Osteoblast (primary cell): ENCODE data around the gene UGT1A9. TPM values are rescaled to one million over a fixed set of nuclear protein-coding genes. Genes with fewer than 3 reads are reported as not detected.

Source experiments
- DNase-seq: peaks from one replicate; pipeline ENCODE4 v3.0.0; 2011; ENCODE audit warnings: low spot score, mixed read lengths; ENCODE audit not compliant: insufficient read length; ENCODE audit errors: missing footprints
- H2AFZ ChIP-seq: 2 replicates; pipeline ENCODE4 v1.6.0; 2011; ENCODE audit warnings: mild to moderate bottlenecking, low read length
- H3K27ac ChIP-seq: 2 replicates; pipeline ENCODE4 v1.5.1; 2011; ENCODE audit warnings: mild to moderate bottlenecking, low read depth, low read length, moderate library complexity
- H3K27me3 ChIP-seq: 2 replicates; pipeline ENCODE4 v1.6.0; 2012; ENCODE audit warnings: mild to moderate bottlenecking, control low read depth, inconsistent platforms, low read length, moderate library complexity; ENCODE audit not compliant: insufficient read depth
- H3K36me3 ChIP-seq: 2 replicates; pipeline ENCODE4 v1.5.1; 2011; ENCODE audit warnings: mild to moderate bottlenecking, low read length, control low read depth, moderate library complexity; ENCODE audit not compliant: insufficient read depth
- H3K4me1 ChIP-seq: 2 replicates; pipeline ENCODE4 v1.5.1; 2011; ENCODE audit warnings: mild to moderate bottlenecking, low read length, control low read depth, moderate library complexity; ENCODE audit not compliant: insufficient read depth
- H3K4me2 ChIP-seq: 2 replicates; pipeline ENCODE4 v1.6.0; 2011; ENCODE audit warnings: mild to moderate bottlenecking, low read length; ENCODE audit not compliant: insufficient read depth
- H3K4me3 ChIP-seq: fragments of 200-600 bp; sonication (generic); 3 replicates; pipeline ENCODE4 v1.5.1; 2012; ENCODE audit warnings: mild to moderate bottlenecking, low read length, inconsistent platforms; ENCODE audit not compliant: insufficient read depth
- H3K79me2 ChIP-seq: 2 replicates; pipeline ENCODE4 v1.6.0; 2012; ENCODE audit warnings: mild to moderate bottlenecking, low read length, control low read depth, inconsistent platforms; ENCODE audit not compliant: insufficient read depth
- H3K9me3 ChIP-seq: 2 replicates; pipeline ENCODE4 v1.5.1; 2011; ENCODE audit warnings: low read depth, low read length, control low read depth
- H4K20me1 ChIP-seq: 2 replicates; pipeline ENCODE4 v1.6.0; 2012; ENCODE audit warnings: mild to moderate bottlenecking, low read length, control low read depth; ENCODE audit not compliant: insufficient read depth
- CTCF ChIP-seq: IDR thresholded peaks from 2 replicates; pipeline ENCODE4 v1.5.1; 2011; ENCODE audit warnings: mild to moderate bottlenecking, low read depth, low read length, moderate library complexity; ENCODE audit errors: extremely low read depth
- total RNA-seq: library from RNA; depleted of rRNA; stranded (reverse); fragments of >200 nt; gene quantifications from 2 replicates; pipeline ENCODE4 v1.2.3, GENCODE V29; 2012

Gene UGT1A9
- total RNA-seq, 1 donor, result not detected

- Histone ChIP-seq H3K27ac (no peak overlapping the region), H3K79me2 (no peaks in the 10 kb centered on the region), H3K4me3 (no peak overlapping the region), H3K27me3 (peaks cover 3% of the 10 kb centered on the region), H2AFZ (no peak overlapping the region), H3K4me1 (peaks cover 5% of the 10 kb centered on the region), H3K4me2 (no peak overlapping the region), H3K9me3 (peaks cover 3% of the 10 kb centered on the region), H3K36me3 (no peaks in the 10 kb centered on the region), H4K20me1 (no peaks in the 10 kb centered on the region)
- no peak for TF ChIP-seq CTCF
- no peak for DNase-seq
Measured at GRCh38 chr2:233754872-233755611, 83.3 kb downstream of the UGT1A9 start.

GRCh38 chr2:233756429-233757081, 84.9 kb downstream of the UGT1A9 start:
- Histone ChIP-seq H3K4me2 (no peak overlapping the region), H4K20me1 (no peaks in the 10 kb centered on the region), H3K9me3 (no peaks in the 10 kb centered on the region), H3K4me3 (no peak overlapping the region), H3K27ac (no peak overlapping the region), H3K4me1 (peaks cover 9% of the 10 kb centered on the region), H3K79me2 (no peaks in the 10 kb centered on the region), H3K27me3 (peaks cover 3% of the 10 kb centered on the region), H3K36me3 (no peaks in the 10 kb centered on the region), H2AFZ (no peak overlapping the region)
- no peak for DNase-seq
- no peak for TF ChIP-seq CTCF

GRCh38 chr2:233758141-233758540, 86.4 kb downstream of the UGT1A9 start:
- no peaks in the 10 kb centered on the region for H4K20me1 ChIP-seq

More at GRCh38 chr2:233758141-233758540, 86.4 kb downstream of the UGT1A9 start:
- DNase-seq, result no peak
- H3K4me1 ChIP-seq, result peaks cover 12% of the 10 kb centered on the region
- H3K4me3 ChIP-seq, result no peak overlapping the region
- peaks cover 3% of the 10 kb centered on the region for H3K27me3 ChIP-seq
- no peak overlapping the region for H3K4me2 ChIP-seq
- H3K79me2 ChIP-seq, result no peaks in the 10 kb centered on the region
- H2AFZ ChIP-seq, result no peak overlapping the region
- H3K36me3 ChIP-seq, result no peaks in the 10 kb centered on the region
- no peaks in the 10 kb centered on the region for H3K9me3 ChIP-seq
- no peak overlapping the region for H3K27ac ChIP-seq
- no peak for TF ChIP-seq CTCF
